Suppressor macrophage (primary cell): ENCODE data around the gene THAP4.
"Not testable (repeated sequence)": the region's sequence is repeated elsewhere in the genome, so short reads cannot be mapped to it uniquely, and the experiment has no call there.

Experiments
- DNase-seq, 4 experiments: peaks; one replicate each; pipeline ENCODE4 v3.0.0-alpha.2; 2020 to 2022

Gene THAP4

DNA sequence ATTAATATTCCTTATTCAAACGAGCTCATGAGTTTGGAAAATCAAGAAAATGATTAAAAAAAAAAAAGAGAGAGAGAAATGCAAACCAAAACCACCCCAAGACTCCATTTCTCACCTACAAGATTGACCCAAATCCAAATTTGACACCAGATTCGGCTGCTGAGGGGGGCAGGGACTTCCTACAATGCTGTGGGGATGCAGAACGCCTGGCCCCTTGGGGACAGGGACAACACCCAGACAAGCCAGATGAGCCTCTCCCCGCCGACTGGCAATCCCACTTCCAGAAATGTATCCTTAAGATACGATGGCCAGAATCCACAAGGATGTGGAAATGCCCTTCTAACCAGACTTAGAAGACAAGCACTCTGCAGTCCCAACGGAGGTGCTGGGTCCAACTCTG, 57.7 kb downstream of the THAP4 start:
- DNase-seq: no peak

DNA sequence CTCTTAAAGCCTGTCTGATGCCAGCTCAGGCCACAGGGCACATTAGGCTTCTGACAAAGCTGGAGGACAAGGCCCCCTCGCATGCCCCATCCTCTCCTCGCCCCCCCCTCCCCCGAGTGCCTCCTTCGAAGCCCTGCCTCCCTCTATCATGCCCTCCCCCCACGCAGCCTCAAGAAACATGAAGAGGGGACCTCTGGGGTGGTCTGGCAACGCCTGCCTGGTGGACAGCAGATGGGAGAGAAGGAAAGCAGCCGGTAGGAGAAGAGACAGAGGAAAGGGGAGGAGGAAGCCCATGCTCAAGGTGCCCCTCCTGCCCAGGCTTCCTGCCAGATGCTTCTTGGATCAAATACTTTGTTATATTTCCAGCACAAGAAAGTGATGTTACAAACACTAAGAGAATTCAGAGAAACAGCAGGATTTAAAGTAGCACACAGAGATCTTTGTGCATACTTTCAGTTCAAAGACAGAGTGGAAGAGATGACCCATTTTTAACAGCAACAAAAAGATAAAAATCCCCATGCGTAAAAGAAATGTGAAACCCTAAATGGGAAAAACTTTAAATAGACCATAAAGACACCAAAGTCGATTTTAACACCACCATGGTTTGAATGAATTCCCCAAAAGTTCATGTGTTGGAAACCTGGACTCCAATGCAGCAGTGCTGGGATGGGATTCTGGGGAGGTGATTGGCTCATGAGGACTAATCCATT, 59.4 kb downstream of the THAP4 start:
- no peak for DNase-seq

DNA sequence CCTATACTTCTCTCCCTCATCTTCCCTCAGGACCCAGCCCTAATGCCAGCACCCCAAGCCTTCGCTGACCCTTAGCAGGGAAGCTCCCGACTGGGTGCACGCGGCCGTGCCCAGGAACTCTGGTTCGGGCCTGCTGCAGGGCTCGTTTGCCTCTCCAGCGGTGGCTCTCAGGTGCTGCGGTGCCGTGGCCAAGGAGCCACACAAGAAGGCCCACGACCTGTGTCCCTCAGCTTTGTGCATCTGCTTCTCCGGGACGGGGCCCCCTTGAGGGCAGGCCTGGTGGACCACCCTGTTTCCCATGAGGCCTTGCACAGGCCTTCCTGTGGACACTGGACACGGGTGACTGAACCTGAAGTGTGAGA, 60.7 kb downstream of the THAP4 start:
- DNase-seq: no peak

DNA sequence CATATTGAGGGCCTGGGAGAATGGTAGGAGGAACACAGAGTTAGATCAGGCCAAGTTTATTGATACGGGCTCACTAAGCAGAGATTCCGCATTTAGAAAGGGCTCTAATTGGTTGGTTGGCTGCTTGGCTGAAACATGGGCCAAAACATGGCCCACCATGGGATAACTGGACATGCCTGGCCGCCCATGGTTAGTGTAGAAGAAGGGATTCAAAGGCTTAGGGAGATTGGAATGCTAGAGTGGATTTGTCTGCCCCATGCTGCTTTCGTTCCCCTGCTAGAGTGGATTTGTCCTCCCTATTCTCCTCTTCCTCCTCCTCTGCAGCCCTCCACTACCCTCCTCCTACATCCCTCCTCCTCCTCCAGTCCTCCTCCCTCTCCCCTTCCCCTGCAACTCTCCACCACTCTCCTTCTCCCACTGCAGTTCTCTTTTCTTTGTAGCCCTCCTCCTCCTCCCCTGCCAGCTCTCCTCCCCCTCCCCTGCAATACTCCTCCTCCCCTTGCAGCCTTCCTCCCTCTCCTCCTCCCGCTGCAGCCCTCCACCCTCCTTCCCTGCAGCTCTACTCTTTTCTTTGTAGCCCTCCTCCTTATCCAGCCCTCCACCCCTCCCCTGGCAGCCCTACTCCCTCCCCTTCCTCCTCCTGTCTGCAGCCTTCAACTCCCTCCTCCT, 61.2 kb downstream of the THAP4 start:
- no peak for DNase-seq

DNA sequence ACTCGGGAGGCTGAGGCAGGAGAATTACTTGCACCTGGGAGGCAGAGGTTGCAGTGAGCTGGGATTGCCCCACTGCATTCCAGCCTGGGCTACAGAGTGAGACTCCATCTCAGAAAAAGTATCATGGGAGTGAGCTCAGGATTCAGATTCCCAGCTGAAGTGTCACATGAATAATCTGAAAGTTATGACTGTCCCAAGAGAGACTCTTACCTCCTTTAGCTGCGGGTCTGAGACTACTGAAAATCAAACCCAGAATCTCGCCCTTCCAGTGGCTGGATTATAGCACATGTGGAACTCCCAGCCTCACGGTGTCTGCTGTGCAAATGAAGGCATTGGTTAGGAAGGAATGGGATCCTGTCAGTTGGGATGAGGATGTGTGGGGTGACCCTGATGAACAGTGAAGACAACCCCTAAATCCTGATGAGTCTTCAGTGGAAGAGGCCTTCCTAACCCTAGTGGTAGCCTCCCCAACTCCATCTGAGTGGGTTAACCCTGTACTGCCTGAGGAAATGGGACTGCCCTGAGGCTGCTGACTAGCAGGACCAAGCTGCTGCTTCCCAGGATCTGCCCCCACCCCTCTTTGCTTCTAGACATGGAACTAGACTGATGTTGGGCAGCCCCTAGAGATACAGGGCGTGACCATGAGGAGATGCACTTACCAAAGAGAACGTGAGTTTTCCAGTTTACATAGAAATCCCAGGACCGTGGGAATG, 61.9 kb downstream of the THAP4 start:
- DNase-seq: no peak

DNA sequence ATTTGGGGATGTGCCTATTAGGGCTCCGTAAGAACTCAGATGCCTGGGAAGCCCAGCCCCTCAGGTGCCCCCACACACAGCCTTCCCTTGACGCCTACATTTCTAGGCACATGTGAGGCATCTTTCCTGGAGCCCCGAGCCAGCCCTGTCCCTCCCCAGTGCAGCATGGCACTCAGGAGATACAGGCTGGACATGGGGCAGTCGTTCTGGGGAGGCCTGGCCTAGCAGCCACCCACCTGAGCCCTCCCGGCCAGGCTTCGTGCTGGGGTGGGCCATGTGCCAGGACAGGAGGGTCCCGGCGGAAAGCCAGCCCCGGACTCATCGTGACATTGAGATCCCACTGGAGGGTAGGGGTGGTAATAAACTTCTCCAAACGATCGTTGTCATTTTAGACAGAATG, 63.2 kb downstream of the THAP4 start:
- DNase-seq: no peak

DNA sequence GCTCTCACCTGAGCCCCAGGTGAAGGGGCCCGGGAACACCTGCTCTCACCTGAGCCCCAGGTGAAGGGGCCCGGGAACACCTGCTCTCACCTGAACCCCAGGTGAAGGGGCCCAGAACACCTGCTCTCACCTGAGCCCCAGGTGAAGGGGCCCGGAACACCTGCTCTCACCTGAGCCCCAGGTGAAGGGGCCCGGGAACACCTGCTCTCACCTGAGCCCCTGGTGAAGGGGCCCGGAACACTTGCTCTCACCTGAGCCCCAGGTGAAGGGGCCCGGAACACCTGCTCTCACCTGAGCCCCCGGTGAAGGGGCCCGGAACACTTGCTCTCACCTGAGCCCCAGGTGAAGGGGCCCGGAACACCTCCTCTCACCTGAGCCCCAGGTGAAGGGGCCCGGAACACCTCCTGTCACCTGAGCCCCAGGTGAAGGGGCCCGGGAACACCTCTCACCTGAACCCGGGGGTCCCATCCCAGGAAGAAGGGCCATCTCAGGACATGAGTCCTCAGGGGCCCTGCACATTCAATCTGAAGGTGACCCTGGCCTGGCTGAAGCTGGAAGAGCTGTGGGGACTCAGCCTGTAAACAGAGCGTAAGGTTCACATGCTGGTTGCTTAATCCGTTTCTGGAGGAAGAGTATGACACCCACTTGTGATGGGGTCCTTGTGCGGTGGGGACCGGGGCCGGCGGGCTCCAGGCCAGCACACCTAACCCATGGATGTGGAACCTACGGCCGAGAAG, 63.9 kb downstream of the THAP4 start:
- DNase-seq: peak in 1 of 4 experiments; percentile 21

DNA sequence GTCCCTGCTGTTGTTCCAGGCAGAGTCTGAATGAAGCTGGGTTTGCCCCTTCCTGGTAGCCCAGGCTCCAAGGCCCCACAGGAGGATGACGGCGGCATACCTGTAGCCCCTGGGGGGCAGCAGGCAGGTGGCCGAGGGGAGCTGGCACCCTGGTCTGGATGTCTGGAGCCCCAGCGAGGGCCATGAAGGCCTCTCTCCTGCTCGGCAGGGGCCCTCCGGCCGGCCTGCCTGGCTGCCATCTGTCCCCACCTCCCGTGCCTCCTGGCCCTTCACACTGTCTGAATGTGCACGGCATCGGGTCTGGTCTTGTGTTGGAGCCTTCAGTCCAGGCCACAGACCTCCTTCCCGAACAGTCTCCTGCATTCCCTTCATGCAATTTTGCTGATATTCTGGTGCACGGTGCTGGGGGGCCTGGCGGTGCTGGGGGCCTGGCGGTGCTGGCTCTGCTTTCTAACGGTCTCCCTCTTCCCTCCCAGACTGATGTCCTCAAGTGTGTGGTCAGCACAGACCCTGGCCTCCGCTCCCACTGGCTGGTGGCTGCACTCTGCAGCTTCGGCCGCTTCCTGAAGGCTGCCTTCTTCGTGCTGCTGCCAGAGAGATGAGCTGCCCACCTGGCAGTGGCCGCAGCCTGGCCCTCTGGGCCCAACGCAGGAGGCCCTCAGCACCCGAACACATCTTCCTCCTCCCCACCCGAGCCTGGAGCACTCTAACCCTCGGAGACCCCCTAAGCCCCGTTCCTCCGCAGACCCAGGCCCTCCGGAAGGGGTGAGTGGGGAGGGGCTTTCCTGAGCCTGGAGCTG, 64.9 kb downstream of the THAP4 start:
- no peak for DNase-seq

DNA sequence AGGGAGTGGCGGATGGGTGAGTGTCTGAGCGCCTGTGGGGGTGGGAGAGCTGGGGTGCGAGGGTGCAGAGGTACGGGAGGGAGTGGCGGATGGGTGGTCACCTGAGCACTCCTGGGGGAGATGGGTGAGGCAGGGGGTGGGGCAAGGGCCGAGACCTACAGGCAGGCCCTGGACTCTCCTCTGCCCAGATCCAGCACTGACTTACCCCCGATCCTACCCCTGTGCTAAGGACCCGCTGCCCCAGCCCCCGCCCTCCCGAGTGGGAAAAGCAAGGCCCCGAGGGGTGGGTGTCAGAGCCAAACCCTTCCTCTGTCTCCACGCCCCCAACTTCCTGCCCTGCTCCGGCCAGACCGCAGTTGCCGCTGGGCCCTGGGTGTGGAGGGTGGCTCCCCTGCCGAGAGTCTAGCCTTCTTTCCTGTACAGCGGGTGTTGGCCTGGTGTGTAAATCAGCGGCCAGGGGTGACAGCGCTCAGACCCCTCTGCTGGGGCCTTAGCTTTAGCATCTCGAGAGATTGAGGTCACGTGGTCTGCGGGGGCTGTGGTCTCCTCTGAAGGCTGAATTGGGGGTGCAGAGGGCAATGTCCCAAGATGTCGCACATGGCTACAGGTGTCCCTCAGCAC, 65.9 kb downstream of the THAP4 start:
- DNase-seq: peak in 1 of 4 experiments; percentile 8

DNA sequence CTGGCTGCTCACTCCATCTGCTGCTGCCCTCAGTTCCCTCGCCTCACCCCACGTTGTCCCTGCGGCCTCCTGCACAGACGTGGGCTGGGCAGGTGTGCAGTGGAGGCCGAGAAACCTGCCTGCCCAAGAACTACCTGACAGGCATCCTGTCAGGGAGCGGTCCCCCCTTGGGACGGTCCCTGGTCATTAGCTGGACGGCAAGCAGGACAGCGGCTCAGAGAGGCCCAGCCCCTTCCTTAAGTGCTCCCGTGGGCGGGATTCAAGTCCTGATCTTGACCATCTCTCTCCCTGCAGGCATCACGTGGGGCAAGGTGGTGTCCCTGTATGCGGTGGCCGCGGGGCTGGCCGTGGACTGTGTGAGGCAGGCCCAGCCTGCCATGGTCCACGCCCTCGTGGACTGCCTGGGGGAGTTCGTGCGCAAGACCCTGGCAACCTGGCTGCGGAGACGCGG, 67.1 kb downstream of the THAP4 start:
- DNase-seq: no peak

DNA sequence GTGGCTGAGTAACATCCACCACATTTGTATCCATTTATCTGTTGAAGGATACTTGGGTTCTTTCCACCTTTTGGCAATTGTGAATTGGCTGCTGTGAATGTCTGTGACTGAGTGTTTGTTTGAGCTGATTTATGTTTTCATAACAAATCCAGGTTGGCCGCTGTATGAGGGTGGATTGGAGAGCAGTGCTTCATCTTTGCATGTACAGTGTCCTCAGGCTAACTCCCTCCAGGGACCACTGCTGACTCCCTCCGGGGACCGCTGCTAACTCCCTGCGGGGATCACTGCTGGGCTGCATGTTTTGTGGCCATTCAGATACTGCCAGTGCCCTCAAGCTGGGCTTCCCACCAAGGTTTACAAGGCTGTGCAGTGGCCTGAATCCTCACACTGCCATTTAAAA, 68.2 kb downstream of the THAP4 start:
- no peak for DNase-seq

DNA sequence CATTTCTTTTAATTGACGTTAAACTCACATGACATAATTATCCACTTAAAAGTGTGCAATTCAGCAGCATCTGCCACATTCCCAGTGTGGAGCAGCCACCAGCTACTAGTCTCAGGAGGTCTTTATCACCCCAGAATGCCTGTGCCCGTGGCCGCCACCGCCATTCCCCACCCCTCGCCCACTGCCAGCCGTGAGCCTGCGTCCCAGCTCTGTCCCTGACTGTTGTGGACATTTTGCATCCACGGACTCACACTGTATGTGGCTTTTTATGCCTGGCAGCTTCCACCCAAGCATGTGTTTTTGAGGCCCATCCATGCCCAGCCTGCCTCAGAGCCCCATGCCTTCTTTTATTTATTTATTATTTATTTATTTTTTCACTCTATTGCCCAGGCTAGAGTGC, 69.2 kb downstream of the THAP4 start:
- no peak for DNase-seq

DNA sequence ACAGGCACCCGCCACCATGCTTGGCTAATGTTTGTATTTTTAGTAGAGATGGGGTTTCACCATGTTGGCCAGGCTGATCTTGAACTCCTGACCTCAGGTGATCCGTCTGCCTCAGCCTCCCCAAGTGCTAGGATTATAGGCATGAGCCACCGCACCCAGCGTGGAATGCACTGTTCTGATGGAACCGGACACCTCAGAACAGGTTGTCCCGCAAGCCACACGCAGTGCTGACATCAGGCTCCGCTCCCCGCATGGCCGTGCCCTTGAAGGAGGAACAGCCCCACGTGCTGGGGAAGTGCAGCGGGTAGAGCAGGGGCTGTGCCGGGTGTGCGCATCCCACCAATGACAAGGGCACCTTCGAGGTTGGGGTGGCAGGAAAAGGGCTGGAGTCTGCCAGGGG, 69.7 kb downstream of the THAP4 start:
- not testable (repeated sequence) for DNase-seq

DNA sequence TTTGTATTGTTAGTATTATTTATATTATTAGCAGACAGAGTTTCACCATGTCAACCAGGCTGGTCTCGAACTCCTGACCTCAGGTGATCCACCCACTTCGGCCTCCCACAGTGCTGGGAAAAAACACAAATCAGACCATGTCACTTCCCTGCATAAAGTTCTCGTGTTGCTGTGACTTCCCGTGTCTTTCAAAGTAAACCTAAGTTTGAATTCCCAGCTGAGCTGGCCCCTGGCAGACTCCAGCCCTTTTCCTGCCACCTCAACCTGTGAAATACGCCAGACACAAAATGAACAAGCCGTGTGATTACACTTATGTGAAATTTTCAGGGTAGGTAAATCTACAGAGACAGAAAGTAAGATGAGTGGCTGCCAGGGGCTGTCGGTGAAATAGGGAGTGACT, 70.5 kb downstream of the THAP4 start:
- DNase-seq: no peak

DNA sequence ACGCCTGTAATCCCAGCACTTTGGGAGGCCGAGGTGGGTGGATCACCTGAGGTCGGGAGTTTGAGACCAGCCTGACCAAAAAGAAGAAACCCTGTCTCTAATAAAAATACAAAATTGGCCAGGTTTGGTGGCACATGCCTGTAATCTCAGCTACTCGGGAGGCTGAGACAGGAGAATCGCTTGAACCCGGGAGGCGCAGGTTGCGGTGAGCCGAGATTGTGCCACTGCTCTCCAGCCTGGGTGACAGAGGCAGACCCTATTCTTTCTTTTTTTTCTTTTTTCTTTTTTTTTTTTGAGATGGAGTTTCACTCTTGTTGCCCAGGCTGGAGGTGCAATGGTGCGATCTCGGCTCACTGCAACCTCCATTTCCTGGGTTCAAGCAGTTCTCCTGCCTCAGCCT, 70.9 kb downstream of the THAP4 start:
- not testable (repeated sequence) for DNase-seq

DNA sequence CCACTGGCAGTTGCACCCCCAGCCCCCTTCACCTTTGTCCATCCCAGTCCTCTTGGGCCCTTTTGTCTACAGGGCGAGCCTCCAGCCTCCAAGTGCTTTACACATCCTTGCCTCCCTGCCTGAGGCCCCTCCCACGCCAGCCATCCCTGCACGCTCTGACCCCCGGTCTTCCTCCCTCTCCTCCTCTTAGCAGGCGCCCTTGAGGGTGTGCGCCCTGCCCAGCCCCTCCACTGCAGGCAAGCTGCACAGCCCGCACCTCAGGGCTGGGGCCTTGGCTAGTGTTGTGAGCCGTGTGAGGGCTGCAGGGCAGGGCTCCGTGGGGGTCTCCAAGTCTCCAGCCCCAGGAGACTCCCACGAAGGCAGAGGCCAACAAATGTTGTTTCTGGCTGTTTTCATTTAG, 71.5 kb downstream of the THAP4 start:
- DNase-seq: no peak

DNA sequence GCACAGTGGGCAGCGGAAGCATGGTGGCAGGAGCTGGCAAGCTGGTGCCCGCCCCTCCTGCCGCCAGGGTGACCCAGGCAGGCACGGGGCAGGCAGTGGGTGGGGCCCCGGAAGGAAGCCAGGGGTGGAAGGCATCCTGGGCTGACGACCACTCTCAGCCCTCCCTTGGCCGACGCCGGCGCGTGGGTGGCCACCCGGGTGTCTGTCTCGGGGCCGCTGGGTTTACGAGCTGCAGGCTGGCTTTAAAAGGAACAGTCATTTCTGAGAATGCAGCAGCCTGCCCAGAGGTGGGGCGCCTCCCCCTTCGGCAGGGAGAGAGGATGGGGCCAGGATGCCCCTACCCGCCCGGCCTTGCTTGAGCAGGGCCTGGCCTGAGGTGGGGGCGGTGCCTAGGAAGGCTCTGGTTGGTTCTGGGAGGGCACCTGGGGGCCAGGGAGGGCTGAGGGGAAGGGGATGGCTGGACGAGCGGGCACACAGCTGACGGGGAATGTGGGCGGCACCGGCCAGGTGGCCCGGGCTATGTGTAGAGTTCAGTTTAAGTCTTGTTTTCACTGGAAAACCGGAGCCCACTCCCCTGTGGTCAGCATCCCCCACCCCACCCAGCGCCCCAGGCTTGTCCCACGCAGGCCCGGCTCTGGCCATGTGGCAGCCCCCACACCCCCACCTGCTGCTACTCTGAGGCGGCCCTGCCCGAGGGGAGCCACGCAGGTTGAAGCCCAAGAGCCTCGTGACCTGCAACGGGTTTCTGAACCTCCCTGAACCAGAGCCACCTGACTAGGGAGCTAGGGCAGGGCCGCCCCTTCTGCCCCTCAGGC, 72.2 kb downstream of the THAP4 start:
- no peak for DNase-seq

DNA sequence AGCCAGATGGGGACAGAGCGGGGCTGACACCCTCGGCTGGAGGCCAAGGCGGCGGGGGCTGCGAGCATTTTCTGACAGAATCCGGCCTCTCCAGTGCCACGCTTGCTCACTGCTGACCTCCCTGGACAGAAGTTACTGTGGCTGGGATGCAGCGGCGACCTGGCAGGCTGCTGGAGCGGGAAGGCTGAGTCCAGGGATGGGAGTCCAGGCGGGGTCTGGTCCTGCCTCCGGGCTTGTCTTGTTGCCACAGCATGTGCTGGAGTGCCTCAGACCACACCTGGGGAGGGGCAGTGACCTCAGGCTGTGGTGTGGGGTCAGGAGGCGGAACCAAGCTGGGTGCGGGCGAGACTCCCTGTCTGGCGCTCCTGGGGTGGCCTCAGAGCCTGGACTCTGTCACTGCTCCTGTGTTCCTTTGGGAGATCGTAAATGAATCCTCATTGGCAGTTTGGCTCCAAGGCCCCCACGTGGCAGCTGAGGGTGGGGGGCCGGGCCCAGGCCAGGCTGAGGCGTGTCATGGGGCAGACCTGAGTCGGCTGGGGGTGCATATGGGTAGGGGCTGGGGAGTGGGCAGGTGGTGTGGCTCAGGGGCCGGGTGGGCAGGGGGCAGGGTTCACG, 72.9 kb downstream of the THAP4 start:
- DNase-seq: no peak

DNA sequence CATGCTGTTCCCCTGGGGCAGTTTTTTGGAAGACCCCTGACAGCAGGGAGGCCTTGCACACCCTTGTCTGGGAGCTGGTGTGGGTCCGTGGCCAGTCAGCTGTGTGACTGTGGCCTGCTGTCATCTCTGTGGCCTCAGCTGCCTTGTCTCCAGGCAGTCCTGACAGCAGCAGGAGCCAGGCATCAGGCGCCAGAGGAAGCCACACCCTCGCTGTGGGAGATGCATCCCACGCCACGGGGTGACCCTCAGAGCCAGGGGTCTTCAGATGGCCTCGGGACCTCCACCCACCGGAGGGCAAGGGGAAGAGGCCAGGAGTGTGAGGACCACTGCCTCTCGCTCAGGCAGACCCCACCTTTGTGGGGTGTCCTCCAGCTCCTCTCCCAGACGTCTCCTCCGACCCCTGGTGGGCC, 73.4 kb downstream of the THAP4 start:
- no peak for DNase-seq

DNA sequence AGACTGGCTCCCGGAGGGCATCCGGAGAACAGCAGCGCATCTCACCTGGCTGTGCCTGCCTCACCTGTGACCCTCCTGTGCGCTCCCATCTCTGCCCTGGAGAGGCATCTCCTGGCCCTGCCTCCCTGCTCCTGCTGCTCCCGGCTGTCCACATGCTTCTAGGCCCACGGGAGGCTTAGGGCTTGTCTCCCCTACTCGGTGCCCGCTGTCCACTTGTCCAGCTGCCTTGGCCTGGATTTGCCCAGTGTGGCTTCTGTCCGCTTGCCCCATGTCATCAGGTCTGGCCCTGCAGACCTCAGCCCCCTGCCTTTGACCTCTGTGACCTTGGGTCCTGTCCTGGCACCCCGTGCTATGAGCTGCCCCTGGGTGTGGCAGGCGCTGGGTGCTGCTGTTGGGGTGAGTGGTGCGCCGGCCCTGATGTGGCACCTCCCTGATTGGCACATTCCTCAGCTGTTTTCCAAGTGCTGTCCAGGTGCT, 73.9 kb downstream of the THAP4 start:
- no peak for DNase-seq
